ENCODE measurements around the gene PHOSPHO2. TPM values are rescaled to one million over a fixed set of nuclear protein-coding genes. Genes with fewer than 3 reads are reported as not detected.
"Not testable (repeated sequence)": the region's sequence is repeated elsewhere in the genome, so short reads cannot be mapped to it uniquely, and the experiment has no call there.

Gene PHOSPHO2
- total RNA-seq, 4 donors from 2014 or later: 6.1 to 10.5 (median 7.5) TPM

DNA sequence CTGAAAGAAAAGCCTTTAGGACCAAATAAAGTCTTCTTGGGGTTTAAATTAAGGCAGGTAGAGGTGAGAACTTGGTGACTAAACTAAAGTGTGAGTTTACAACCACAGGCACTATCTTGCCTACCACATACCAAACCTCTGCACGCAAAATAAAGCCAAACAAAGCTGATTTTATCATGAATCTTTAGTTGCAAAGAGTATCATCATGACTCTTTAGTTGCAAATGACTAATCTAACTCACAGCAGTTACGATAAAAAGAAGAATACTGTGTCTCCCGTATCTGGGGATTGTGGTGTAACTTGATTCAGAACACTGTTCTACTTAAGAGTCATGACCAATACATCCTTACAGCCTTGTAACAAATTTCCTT, 11.2 kb upstream of the PHOSPHO2 start:
- H3K27me3 ChIP-seq: no peaks in the 10 kb centered on the region
- intact Hi-C loops (cut with DNase I; ENCODE audit: low total_unique reads): no loop called here
- H3K36me3 ChIP-seq: no peaks in the 10 kb centered on the region
- no peaks in the 10 kb centered on the region for H3K4me1 ChIP-seq
- no peaks in the 10 kb centered on the region for H3K9me3 ChIP-seq
- no peak overlapping the region for H3K27ac ChIP-seq
- TF ChIP-seq POLR2A (IDR thresholded peaks at IDR 0.05): no peak
- TF ChIP-seq, protein P1, sequence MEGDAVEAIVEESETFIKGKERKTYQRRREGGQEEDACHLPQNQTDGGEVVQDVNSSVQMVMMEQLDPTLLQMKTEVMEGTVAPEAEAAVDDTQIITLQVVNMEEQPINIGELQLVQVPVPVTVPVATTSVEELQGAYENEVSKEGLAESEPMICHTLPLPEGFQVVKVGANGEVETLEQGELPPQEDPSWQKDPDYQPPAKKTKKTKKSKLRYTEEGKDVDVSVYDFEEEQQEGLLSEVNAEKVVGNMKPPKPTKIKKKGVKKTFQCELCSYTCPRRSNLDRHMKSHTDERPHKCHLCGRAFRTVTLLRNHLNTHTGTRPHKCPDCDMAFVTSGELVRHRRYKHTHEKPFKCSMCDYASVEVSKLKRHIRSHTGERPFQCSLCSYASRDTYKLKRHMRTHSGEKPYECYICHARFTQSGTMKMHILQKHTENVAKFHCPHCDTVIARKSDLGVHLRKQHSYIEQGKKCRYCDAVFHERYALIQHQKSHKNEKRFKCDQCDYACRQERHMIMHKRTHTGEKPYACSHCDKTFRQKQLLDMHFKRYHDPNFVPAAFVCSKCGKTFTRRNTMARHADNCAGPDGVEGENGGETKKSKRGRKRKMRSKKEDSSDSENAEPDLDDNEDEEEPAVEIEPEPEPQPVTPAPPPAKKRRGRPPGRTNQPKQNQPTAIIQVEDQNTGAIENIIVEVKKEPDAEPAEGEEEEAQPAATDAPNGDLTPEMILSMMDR (IDR thresholded peaks at IDR 0.05): no peak
- no peak overlapping the region for H3K4me3 ChIP-seq
- DNase-seq: no peak

- no peaks in the 10 kb centered on the region for H3K4me1 ChIP-seq
- no peaks in the 10 kb centered on the region for H3K36me3 ChIP-seq
- intact Hi-C loops (cut with DNase I; ENCODE audit: low total_unique reads): no loop called here
- H3K4me3 ChIP-seq: no peak overlapping the region
- no peak overlapping the region for H3K27ac ChIP-seq
- no peaks in the 10 kb centered on the region for H3K9me3 ChIP-seq
- TF ChIP-seq POLR2A (IDR thresholded peaks at IDR 0.05): no peak
- TF ChIP-seq, protein P1 (IDR thresholded peaks at IDR 0.05): no peak
- DNase-seq: no peak
- H3K27me3 ChIP-seq: no peaks in the 10 kb centered on the region
Measured at GRCh38 chr2:169683425-169684134, 10.7 kb upstream of the PHOSPHO2 start.

GRCh38 chr2:169684135-169684565, 10.1 kb upstream of the PHOSPHO2 start:
- no peak for TF ChIP-seq POLR2A (IDR thresholded peaks at IDR 0.05)
- TF ChIP-seq, protein P1 (IDR thresholded peaks at IDR 0.05): no peak
- intact Hi-C loops (cut with DNase I; ENCODE audit: low total_unique reads): no loop called here
- no peaks in the 10 kb centered on the region for H3K4me1 ChIP-seq
- no peak for DNase-seq
- no peaks in the 10 kb centered on the region for H3K27me3 ChIP-seq
- H3K4me3 ChIP-seq: no peak overlapping the region
- no peaks in the 10 kb centered on the region for H3K36me3 ChIP-seq
- H3K9me3 ChIP-seq: no peaks in the 10 kb centered on the region
- H3K27ac ChIP-seq: no peak overlapping the region

DNA sequence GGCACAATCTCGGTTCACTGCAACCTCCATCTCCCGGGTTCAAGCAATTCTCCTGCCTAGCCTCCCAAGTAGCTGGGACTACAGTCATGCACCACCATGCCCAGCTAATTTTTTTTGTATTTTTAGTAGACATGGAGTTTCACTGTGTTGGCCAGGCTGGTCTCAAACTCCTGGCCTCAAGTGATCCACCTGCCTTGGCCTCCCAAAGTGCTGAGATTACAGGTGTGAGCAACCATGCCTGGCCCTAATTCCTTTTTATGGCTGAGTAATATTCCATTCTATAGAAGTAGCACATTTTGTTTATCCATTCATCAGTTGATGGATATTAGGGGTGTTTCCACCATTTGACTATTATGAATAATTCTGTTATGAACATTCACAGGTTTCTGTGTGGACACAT, 9.6 kb upstream of the PHOSPHO2 start:
- H3K27ac ChIP-seq; intact Hi-C loops (cut with DNase I; ENCODE audit: low total_unique reads); H3K27me3 ChIP-seq; H3K36me3 ChIP-seq; DNase-seq; H3K9me3 ChIP-seq; H3K4me1 ChIP-seq; H3K4me3 ChIP-seq: not testable (repeated sequence)

DNA sequence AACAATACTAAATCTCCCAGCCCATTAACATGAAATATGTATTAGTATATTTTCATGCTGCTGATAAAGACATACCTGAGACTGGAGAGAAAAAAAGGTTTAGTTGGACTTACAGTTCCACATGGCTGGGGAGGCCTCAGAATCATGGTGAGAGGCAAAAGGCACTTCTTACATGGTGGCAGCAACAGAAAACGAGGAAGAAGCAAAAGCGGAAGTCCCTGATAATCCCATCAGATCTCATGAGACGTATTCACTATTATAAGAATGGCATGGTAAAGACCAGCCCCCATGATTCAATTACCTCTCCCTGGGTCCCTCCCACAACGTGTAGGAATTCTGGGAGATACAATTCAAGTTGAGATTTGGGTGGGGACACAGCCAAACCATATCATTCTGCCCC, 7.4 kb upstream of the PHOSPHO2 start:
- intact Hi-C loops (cut with DNase I; ENCODE audit: low total_unique reads): not testable (repeated sequence)

DNA sequence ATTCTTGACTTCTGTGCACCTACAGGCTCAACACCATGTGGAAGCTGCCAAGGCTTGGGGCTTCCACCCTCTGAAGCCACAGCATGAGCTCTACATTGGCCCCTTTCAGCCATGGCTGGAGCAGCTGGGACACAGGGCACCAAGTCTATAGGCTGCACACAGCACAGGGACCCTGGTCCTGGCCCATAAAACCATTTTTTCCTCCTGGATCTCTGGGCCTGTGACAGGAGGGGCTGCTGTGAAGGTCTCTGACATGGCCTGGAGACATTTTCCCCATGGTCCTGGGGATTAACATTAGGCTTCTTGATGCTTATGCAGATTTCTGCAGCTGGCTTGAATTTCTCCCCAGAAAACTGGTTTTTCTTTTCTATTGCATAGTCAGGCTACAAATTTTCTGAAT, 6.3 kb upstream of the PHOSPHO2 start:
- DNase-seq; H3K4me3 ChIP-seq; H3K9me3 ChIP-seq; H3K36me3 ChIP-seq; H3K4me1 ChIP-seq; H3K27me3 ChIP-seq; intact Hi-C loops (cut with DNase I; ENCODE audit: low total_unique reads); H3K27ac ChIP-seq: not testable (repeated sequence)

More for the DNA sequence above, 7.4 kb upstream of the PHOSPHO2 start:
- DNase-seq, H3K36me3 ChIP-seq, H3K27me3 ChIP-seq, H3K4me3 ChIP-seq, H3K4me1 ChIP-seq, H3K9me3 ChIP-seq, H3K27ac ChIP-seq: not testable (repeated sequence)

DNA sequence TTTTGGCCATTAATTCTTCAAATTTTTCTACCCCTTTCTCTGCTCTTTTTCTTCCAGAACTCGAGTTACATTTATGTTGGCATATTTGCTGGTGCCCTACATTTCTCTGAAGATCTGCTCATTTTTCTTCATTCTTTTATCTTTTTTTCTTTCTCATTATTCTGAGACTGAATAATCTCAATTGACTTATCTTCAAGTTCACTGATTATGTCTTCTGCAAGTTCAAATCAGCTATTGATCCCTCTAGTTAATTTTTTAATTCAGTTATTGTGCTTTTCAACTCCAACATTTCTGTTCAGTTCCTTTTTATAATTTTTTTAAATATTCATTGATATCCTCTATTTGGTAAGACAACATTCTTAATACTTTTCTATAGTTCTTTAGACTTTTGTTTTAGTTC, 3.3 kb upstream of the PHOSPHO2 start:
- TF ChIP-seq, protein P1 (IDR thresholded peaks at IDR 0.05): no peak
- TF ChIP-seq POLR2A (IDR thresholded peaks at IDR 0.05): no peak
- no peaks in the 10 kb centered on the region for H3K27me3 ChIP-seq
- H3K4me3 ChIP-seq: no peak overlapping the region
- no peaks in the 10 kb centered on the region for H3K36me3 ChIP-seq
- DNase-seq: no peak
- H3K27ac ChIP-seq: no peak overlapping the region
- H3K9me3 ChIP-seq: no peaks in the 10 kb centered on the region
- no peaks in the 10 kb centered on the region for H3K4me1 ChIP-seq
- intact Hi-C loops (cut with DNase I; ENCODE audit: low total_unique reads): loop anchor here (10.0 kb wide), 1 partner anchor 1234 kb away; the partner anchor contains the start of gene GORASP2
